Fibroblast of the aortic adventitia (primary cell): ENCODE results near the gene ZNF581. TPM values are rescaled to one million over a fixed set of nuclear protein-coding genes. Genes with fewer than 3 reads are reported as not detected.

Source experiments
- DNase-seq: peaks from one replicate; pipeline ENCODE4 v3.0.0-alpha.2; 2010; ENCODE audit warnings: low read depth
- H3K4me3 ChIP-seq: 2 replicates; pipeline ENCODE4 v1.5.1; 2011; ENCODE audit warnings: low read depth, mild to moderate bottlenecking, control low read depth, low read length, moderate library complexity
- total RNA-seq: library from RNA; depleted of rRNA; stranded (reverse); fragments of >200 nt; gene quantifications from 2 replicates; pipeline ENCODE4 v1.2.3, GENCODE V29; 2012; ENCODE audit warnings: low replicate concordance
- TF ChIP-seq, protein P1 (sequence below): IDR thresholded peaks from 2 replicates; pipeline ENCODE4 v1.5.1; 2011; ENCODE audit warnings: mild to moderate bottlenecking, low read length, control low read depth, inconsistent platforms; ENCODE audit not compliant: insufficient read depth

ZNF581 gene
- total RNA-seq, 1 donor = 13.9 TPM

GRCh38 chr19:55694656-55695491, 51.4 kb downstream of the ZNF581 start:
- TF ChIP-seq, protein P1, sequence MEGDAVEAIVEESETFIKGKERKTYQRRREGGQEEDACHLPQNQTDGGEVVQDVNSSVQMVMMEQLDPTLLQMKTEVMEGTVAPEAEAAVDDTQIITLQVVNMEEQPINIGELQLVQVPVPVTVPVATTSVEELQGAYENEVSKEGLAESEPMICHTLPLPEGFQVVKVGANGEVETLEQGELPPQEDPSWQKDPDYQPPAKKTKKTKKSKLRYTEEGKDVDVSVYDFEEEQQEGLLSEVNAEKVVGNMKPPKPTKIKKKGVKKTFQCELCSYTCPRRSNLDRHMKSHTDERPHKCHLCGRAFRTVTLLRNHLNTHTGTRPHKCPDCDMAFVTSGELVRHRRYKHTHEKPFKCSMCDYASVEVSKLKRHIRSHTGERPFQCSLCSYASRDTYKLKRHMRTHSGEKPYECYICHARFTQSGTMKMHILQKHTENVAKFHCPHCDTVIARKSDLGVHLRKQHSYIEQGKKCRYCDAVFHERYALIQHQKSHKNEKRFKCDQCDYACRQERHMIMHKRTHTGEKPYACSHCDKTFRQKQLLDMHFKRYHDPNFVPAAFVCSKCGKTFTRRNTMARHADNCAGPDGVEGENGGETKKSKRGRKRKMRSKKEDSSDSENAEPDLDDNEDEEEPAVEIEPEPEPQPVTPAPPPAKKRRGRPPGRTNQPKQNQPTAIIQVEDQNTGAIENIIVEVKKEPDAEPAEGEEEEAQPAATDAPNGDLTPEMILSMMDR = no peak
- no peak for DNase-seq

More at GRCh38 chr19:55694656-55695491, 51.4 kb downstream of the ZNF581 start:
- H3K4me3 ChIP-seq = no peak overlapping the region

Other genes with a start within 250 kb of the ZNF581 start
- gene UBE2S, start 235.9 kb upstream of the ZNF581 start, total RNA-seq = 22.6 and 65.4 TPM in 2 replicates
- not detected in 2 replicates for gene SHISA7, start 200.3 kb upstream of the ZNF581 start, total RNA-seq
- 24.4 and 41.3 TPM in 2 replicates for gene ISOC2, start 182.0 kb upstream of the ZNF581 start, total RNA-seq
- gene C19orf85, start 178.9 kb upstream of the ZNF581 start, total RNA-seq = not detected in 2 replicates
- gene ZNF628, start 167.0 kb upstream of the ZNF581 start, total RNA-seq = 0.33 and 3.8 TPM in 2 replicates
- gene NAT14, start 158.5 kb upstream of the ZNF581 start, total RNA-seq = 8.3 and 17.5 TPM in 2 replicates
- gene SSC5D, start 155.2 kb upstream of the ZNF581 start, total RNA-seq = 10.7 and 18.7 TPM in 2 replicates
- gene SBK2, start 106.5 kb upstream of the ZNF581 start, total RNA-seq = not detected in 2 replicates
- gene SBK3, start 98.1 kb upstream of the ZNF581 start, total RNA-seq = 0.25 TPM in 1 of 2 replicates, not detected in the other
- gene ZNF579, start 62.8 kb upstream of the ZNF581 start, total RNA-seq = 4.4 and 7.9 TPM in 2 replicates
- 3.5 and 4.7 TPM in 2 replicates for gene FIZ1, start 44.1 kb upstream of the ZNF581 start, total RNA-seq
- 1.7 and 10.8 TPM in 2 replicates for gene ZNF524, start 43.4 kb upstream of the ZNF581 start, total RNA-seq
- 0.08 and 1.5 TPM in 2 replicates for gene ZNF865, start 38.0 kb upstream of the ZNF581 start, total RNA-seq
- 2.8 and 4.8 TPM in 2 replicates for gene ZNF784, start 19.1 kb upstream of the ZNF581 start, total RNA-seq
- 6.3 and 10.0 TPM in 2 replicates for gene ZNF580, start 2.6 kb upstream of the ZNF581 start, total RNA-seq
- gene CCDC106, start 4.6 kb downstream of the ZNF581 start, total RNA-seq = 8.5 and 16.0 TPM in 2 replicates
- 69.5 and 71.4 TPM in 2 replicates for gene U2AF2, start 11.4 kb downstream of the ZNF581 start, total RNA-seq
- 60.6 and 73.8 TPM in 2 replicates for gene EPN1, start 31.6 kb downstream of the ZNF581 start, total RNA-seq
- not detected in 2 replicates for gene NLRP9, start 94.8 kb downstream of the ZNF581 start, total RNA-seq
- not detected in 2 replicates for gene RFPL4A, start 115.4 kb downstream of the ZNF581 start, total RNA-seq
- not detected in 2 replicates for gene RFPL4AL1, start 125.5 kb downstream of the ZNF581 start, total RNA-seq
- not detected in 2 replicates for gene NLRP11, start 188.3 kb downstream of the ZNF581 start, total RNA-seq
- gene NLRP4, start 192.9 kb downstream of the ZNF581 start, total RNA-seq = not detected in 2 replicates